ENCODE measurements around the gene ROCK2.

DNA sequence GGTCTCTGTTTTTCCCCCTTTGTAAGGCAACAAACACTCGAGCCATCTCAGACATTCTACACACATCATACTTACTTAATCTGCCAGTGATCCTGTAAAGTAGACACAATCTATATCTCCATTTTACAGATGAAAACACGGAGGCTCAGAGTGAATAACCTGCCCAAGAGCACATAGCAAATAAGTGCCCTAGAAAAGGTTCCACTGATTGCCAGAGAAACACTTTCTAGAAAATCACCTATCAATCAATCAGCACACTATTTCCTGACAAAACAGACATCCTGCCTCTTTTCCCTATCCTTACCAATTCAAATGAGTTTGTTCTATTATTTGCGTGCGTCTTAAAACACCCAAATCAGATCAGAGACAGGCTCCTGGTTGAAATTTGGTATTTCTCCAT is 165.2 kb downstream of the ROCK2 start:
- TF ChIP-seq, protein P1, sequence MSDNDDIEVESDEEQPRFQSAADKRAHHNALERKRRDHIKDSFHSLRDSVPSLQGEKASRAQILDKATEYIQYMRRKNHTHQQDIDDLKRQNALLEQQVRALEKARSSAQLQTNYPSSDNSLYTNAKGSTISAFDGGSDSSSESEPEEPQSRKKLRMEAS (CRISPR knock-in tag; IDR thresholded peaks at IDR 0.05), result no peak
- TF ChIP-seq, protein P2, sequence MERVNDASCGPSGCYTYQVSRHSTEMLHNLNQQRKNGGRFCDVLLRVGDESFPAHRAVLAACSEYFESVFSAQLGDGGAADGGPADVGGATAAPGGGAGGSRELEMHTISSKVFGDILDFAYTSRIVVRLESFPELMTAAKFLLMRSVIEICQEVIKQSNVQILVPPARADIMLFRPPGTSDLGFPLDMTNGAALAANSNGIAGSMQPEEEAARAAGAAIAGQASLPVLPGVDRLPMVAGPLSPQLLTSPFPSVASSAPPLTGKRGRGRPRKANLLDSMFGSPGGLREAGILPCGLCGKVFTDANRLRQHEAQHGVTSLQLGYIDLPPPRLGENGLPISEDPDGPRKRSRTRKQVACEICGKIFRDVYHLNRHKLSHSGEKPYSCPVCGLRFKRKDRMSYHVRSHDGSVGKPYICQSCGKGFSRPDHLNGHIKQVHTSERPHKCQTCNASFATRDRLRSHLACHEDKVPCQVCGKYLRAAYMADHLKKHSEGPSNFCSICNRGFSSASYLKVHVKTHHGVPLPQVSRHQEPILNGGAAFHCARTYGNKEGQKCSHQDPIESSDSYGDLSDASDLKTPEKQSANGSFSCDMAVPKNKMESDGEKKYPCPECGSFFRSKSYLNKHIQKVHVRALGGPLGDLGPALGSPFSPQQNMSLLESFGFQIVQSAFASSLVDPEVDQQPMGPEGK (CRISPR knock-in tag; IDR thresholded peaks at IDR 0.05; ENCODE audit: borderline replicate concordance), result no peak
- TF ChIP-seq SMARCA4 (IDR thresholded peaks at IDR 0.05) (no peak), POLR2AphosphoS2 (IDR thresholded peaks at IDR 0.05; ENCODE audit: low read length) (no peak)
- TF ChIP-seq, protein P3, sequence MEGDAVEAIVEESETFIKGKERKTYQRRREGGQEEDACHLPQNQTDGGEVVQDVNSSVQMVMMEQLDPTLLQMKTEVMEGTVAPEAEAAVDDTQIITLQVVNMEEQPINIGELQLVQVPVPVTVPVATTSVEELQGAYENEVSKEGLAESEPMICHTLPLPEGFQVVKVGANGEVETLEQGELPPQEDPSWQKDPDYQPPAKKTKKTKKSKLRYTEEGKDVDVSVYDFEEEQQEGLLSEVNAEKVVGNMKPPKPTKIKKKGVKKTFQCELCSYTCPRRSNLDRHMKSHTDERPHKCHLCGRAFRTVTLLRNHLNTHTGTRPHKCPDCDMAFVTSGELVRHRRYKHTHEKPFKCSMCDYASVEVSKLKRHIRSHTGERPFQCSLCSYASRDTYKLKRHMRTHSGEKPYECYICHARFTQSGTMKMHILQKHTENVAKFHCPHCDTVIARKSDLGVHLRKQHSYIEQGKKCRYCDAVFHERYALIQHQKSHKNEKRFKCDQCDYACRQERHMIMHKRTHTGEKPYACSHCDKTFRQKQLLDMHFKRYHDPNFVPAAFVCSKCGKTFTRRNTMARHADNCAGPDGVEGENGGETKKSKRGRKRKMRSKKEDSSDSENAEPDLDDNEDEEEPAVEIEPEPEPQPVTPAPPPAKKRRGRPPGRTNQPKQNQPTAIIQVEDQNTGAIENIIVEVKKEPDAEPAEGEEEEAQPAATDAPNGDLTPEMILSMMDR (IDR thresholded peaks at IDR 0.05 in 2 of 3, conservative IDR thresholded peaks at IDR 0.05 in 1 of 3; ENCODE audit: insufficient read depth in 2 of 3, low read depth in 1 of 3, low read length in 3 of 3), result no peak
